ENCODE data around the gene NANS. TPM values are rescaled to one million over a fixed set of nuclear protein-coding genes. Genes with fewer than 3 reads are reported as not detected.

Gene NANS
- total and polyA plus RNA-seq, 2 of the 8 experiments (the other 6 are each of a cell fraction or from before 2014, with no cell fraction given): 56.5 to 67.3 TPM

DNA sequence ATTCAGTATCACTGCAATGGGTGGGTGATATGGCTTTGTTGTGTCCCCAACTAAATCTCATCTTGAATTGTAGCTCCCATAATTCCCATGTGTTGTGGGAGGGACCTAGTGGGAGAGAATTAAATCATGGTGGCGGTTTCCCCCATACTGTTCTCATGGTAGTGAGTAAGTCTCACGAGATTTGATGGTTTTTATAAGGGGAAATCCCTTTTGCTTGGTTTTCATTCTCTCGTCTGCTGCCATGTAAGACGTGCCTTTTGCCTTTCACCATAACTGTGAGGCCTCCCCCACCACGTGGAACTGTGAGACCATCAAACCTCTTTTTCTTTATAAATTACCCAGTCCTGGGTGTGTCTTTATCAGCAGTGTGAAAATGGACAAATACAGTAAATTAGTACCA, 9.5 kb upstream of the NANS start (continued):
- TF ChIP-seq, protein P1, sequence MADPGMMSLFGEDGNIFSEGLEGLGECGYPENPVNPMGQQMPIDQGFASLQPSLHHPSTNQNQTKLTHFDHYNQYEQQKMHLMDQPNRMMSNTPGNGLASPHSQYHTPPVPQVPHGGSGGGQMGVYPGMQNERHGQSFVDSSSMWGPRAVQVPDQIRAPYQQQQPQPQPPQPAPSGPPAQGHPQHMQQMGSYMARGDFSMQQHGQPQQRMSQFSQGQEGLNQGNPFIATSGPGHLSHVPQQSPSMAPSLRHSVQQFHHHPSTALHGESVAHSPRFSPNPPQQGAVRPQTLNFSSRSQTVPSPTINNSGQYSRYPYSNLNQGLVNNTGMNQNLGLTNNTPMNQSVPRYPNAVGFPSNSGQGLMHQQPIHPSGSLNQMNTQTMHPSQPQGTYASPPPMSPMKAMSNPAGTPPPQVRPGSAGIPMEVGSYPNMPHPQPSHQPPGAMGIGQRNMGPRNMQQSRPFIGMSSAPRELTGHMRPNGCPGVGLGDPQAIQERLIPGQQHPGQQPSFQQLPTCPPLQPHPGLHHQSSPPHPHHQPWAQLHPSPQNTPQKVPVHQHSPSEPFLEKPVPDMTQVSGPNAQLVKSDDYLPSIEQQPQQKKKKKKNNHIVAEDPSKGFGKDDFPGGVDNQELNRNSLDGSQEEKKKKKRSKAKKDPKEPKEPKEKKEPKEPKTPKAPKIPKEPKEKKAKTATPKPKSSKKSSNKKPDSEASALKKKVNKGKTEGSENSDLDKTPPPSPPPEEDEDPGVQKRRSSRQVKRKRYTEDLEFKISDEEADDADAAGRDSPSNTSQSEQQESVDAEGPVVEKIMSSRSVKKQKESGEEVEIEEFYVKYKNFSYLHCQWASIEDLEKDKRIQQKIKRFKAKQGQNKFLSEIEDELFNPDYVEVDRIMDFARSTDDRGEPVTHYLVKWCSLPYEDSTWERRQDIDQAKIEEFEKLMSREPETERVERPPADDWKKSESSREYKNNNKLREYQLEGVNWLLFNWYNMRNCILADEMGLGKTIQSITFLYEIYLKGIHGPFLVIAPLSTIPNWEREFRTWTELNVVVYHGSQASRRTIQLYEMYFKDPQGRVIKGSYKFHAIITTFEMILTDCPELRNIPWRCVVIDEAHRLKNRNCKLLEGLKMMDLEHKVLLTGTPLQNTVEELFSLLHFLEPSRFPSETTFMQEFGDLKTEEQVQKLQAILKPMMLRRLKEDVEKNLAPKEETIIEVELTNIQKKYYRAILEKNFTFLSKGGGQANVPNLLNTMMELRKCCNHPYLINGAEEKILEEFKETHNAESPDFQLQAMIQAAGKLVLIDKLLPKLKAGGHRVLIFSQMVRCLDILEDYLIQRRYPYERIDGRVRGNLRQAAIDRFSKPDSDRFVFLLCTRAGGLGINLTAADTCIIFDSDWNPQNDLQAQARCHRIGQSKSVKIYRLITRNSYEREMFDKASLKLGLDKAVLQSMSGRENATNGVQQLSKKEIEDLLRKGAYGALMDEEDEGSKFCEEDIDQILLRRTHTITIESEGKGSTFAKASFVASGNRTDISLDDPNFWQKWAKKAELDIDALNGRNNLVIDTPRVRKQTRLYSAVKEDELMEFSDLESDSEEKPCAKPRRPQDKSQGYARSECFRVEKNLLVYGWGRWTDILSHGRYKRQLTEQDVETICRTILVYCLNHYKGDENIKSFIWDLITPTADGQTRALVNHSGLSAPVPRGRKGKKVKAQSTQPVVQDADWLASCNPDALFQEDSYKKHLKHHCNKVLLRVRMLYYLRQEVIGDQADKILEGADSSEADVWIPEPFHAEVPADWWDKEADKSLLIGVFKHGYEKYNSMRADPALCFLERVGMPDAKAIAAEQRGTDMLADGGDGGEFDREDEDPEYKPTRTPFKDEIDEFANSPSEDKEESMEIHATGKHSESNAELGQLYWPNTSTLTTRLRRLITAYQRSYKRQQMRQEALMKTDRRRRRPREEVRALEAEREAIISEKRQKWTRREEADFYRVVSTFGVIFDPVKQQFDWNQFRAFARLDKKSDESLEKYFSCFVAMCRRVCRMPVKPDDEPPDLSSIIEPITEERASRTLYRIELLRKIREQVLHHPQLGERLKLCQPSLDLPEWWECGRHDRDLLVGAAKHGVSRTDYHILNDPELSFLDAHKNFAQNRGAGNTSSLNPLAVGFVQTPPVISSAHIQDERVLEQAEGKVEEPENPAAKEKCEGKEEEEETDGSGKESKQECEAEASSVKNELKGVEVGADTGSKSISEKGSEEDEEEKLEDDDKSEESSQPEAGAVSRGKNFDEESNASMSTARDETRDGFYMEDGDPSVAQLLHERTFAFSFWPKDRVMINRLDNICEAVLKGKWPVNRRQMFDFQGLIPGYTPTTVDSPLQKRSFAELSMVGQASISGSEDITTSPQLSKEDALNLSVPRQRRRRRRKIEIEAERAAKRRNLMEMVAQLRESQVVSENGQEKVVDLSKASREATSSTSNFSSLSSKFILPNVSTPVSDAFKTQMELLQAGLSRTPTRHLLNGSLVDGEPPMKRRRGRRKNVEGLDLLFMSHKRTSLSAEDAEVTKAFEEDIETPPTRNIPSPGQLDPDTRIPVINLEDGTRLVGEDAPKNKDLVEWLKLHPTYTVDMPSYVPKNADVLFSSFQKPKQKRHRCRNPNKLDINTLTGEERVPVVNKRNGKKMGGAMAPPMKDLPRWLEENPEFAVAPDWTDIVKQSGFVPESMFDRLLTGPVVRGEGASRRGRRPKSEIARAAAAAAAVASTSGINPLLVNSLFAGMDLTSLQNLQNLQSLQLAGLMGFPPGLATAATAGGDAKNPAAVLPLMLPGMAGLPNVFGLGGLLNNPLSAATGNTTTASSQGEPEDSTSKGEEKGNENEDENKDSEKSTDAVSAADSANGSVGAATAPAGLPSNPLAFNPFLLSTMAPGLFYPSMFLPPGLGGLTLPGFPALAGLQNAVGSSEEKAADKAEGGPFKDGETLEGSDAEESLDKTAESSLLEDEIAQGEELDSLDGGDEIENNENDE (IDR thresholded peaks at IDR 0.05; ENCODE audit: insufficient replicate concordance, low read length): no peak
- TF ChIP-seq, protein P2, sequence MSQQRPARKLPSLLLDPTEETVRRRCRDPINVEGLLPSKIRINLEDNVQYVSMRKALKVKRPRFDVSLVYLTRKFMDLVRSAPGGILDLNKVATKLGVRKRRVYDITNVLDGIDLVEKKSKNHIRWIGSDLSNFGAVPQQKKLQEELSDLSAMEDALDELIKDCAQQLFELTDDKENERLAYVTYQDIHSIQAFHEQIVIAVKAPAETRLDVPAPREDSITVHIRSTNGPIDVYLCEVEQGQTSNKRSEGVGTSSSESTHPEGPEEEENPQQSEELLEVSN (IDR thresholded peaks at IDR 0.05): no peak
- TF ChIP-seq, protein P3, sequence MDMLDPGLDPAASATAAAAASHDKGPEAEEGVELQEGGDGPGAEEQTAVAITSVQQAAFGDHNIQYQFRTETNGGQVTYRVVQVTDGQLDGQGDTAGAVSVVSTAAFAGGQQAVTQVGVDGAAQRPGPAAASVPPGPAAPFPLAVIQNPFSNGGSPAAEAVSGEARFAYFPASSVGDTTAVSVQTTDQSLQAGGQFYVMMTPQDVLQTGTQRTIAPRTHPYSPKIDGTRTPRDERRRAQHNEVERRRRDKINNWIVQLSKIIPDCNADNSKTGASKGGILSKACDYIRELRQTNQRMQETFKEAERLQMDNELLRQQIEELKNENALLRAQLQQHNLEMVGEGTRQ (IDR thresholded peaks at IDR 0.05; ENCODE audit: low read length): no peak
- TF ChIP-seq HDAC6 (IDR thresholded peaks at IDR 0.05; ENCODE audit: low read depth, low read length) (no peak), SP2 (IDR thresholded peaks at IDR 0.05; ENCODE audit: low read length) (no peak), SIN3A (conservative IDR thresholded peaks at IDR 0.05 in 1 of 2, IDR thresholded peaks at IDR 0.05 in 1 of 2; ENCODE audit: low read depth in 1 of 2, low read length in 2 of 2) (no peak), TAF1 (IDR thresholded peaks at IDR 0.05; ENCODE audit: low read depth, low read length) (no peak), CHD1 (IDR thresholded peaks at IDR 0.05; ENCODE audit: low read depth, low read length) (no peak), TAF7 (optimal IDR thresholded peaks at IDR 0.05; ENCODE audit: borderline replicate concordance, low read depth, low read length) (no peak), POU5F1 (IDR thresholded peaks at IDR 0.05; ENCODE audit: low read depth, low read length) (no peak)
